Astrocyte (in vitro differentiated cells and primary cell): ENCODE measurements around the gene CTSE. TPM values are rescaled to one million over a fixed set of nuclear protein-coding genes. Genes with fewer than 3 reads are reported as not detected.

Experiments used
- DNase-seq: peaks from one replicate; pipeline ENCODE4 v3.0.0-alpha.2; 2010; ENCODE audit warnings: low read depth
- FAIRE-seq: peaks from 2 replicates; lab custom pipeline; 2011; peaks lifted over from hg19 to GRCh38; lab: Jason Lieb, UNC
- H2AFZ ChIP-seq: 2 replicates; pipeline ENCODE4 v1.6.0; 2012; ENCODE audit warnings: low read depth, low read length, inconsistent platforms
- H3K27ac ChIP-seq: 2 replicates; pipeline ENCODE4 v1.5.1; 2011; ENCODE audit warnings: low read depth, low read length, inconsistent platforms
- H3K27me3 ChIP-seq: 2 replicates; pipeline ENCODE4 v1.6.0; 2011; ENCODE audit warnings: low read length, inconsistent platforms; ENCODE audit not compliant: insufficient read depth
- H3K36me3 ChIP-seq: 2 replicates; pipeline ENCODE4 v1.5.1; 2011; ENCODE audit warnings: low read length, inconsistent platforms; ENCODE audit not compliant: insufficient read depth
- H3K4me1 ChIP-seq: 2 replicates; pipeline ENCODE4 v1.5.1; 2011; ENCODE audit warnings: low read length, inconsistent platforms; ENCODE audit not compliant: insufficient read depth
- H3K4me2 ChIP-seq: 2 replicates; pipeline ENCODE4 v1.6.0; 2012; ENCODE audit warnings: low read length, inconsistent platforms
- H3K4me3 ChIP-seq: 2 replicates; pipeline ENCODE4 v1.5.1; 2011; ENCODE audit warnings: low read depth, mild to moderate bottlenecking, low read length, inconsistent platforms; ENCODE audit not compliant: insufficient read depth
- H3K79me2 ChIP-seq: 2 replicates; pipeline ENCODE4 v1.6.0; 2012; ENCODE audit warnings: mild to moderate bottlenecking, low read length, inconsistent platforms; ENCODE audit not compliant: insufficient read depth
- H3K9ac ChIP-seq: 2 replicates; pipeline ENCODE4 v1.6.0; 2012; ENCODE audit warnings: mild to moderate bottlenecking, low read length, inconsistent platforms
- H3K9me3 ChIP-seq: 2 replicates; pipeline ENCODE4 v1.5.1; 2012; ENCODE audit warnings: low read depth, mild to moderate bottlenecking, low read length, inconsistent platforms; ENCODE audit not compliant: insufficient read depth
- H4K20me1 ChIP-seq: 2 replicates; pipeline ENCODE4 v1.6.0; 2012; ENCODE audit warnings: low read length, inconsistent platforms; ENCODE audit not compliant: insufficient read depth
- H3K27ac Mint-ChIP-seq: one replicate; pipeline ENCODE4 v1.8.0; 2021; ENCODE audit warnings: mild to moderate bottlenecking, mixed read lengths; ENCODE audit not compliant: unreplicated experiment
- H3K27me3 Mint-ChIP-seq: one replicate; pipeline ENCODE4 v1.8.0; 2021; ENCODE audit warnings: low read depth, mixed read lengths; ENCODE audit not compliant: unreplicated experiment
- H3K36me3 Mint-ChIP-seq: one replicate; pipeline ENCODE4 v1.8.0; 2021; ENCODE audit warnings: low read depth, mixed read lengths; ENCODE audit not compliant: unreplicated experiment
- H3K4me1 Mint-ChIP-seq: one replicate; pipeline ENCODE4 v1.8.0; 2021; ENCODE audit warnings: low read depth, mixed read lengths; ENCODE audit not compliant: unreplicated experiment
- H3K4me3 Mint-ChIP-seq: one replicate; pipeline ENCODE4 v1.8.0; 2021; ENCODE audit warnings: mild to moderate bottlenecking, moderate library complexity, mixed read lengths; ENCODE audit not compliant: unreplicated experiment
- H3K9me3 Mint-ChIP-seq: one replicate; pipeline ENCODE4 v1.8.0; 2021; ENCODE audit warnings: mild to moderate bottlenecking, mixed read lengths; ENCODE audit not compliant: unreplicated experiment
- EZH2 ChIP-seq: IDR thresholded peaks from 2 replicates; pipeline ENCODE4 v1.6.1; 2012; ENCODE audit warnings: mild to moderate bottlenecking, low read length, inconsistent platforms; ENCODE audit not compliant: insufficient read depth
- total RNA-seq: library from RNA; stranded (reverse); gene quantifications from 2 replicates; pipeline ENCODE4 v1.2.1, GENCODE V29; 2021
- TF ChIP-seq, protein P1 (sequence below): IDR thresholded peaks from 2 replicates; pipeline ENCODE4 v1.5.1; 2011; ENCODE audit warnings: low read depth, mild to moderate bottlenecking, inconsistent platforms, low read length, moderate library complexity; ENCODE audit not compliant: insufficient read depth

Gene CTSE
- total RNA-seq, 1 donor from 2014 or later: not detected

DNA sequence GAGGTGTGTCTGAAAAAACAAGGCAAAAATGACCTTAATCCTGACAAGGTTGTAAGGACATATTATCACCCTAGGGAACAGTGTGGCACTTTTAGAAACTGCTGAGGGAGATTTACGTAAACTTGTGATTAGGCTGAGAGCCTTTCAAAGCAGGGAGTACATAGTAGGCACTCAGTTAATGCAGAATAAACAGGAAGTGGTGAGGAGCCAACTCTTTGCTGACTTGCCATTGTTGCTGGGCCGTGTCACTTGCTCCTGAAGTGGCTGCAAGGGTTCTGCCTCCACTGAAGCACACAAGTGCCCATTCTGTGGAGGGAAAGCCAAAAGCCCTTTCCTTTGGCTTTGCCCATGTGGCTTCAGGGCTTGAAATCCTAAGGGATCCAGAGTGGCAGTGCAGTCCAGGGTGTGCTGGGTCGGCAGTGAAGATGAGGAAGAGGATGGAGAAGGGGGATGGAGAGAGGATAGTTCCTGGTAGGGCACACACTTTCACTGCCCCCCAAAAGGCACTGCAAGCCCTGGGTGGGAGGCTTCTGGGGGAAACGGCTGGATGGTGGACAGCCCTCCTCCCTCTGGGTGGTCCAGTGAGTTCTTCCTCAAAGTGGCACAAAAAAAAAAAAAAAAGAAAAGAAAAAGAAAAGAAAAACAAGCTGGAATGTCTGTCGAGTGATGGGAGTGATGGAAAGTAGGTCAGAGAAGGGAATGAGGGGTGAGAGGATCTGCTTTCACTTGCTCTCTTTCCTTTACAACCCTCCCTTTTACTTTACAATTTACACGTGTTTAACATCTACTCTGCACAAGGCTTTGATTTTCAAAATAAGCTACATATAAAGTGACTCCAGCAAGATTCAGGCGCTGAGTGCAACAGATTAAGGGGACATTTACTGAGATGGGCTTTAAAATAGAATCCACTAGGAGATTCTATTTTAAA is 15.6 kb upstream of the CTSE start:
- Histone ChIP-seq H3K27me3 (peaks cover 59% of the 10 kb centered on the region), H3K4me2 (no peak overlapping the region), H3K4me3 (no peak overlapping the region), H3K9me3 (no peaks in the 10 kb centered on the region), H4K20me1 (no peaks in the 10 kb centered on the region), H3K36me3 (no peaks in the 10 kb centered on the region), H2AFZ (no peak overlapping the region), H3K27ac (no peak overlapping the region), H3K4me1 (no peaks in the 10 kb centered on the region), H3K79me2 (no peaks in the 10 kb centered on the region), H3K9ac (no peak overlapping the region)
- no peak for DNase-seq
- Mint-ChIP-seq H3K27ac (no peak overlapping the region), H3K4me1 (peaks cover 4% of the 10 kb centered on the region), H3K4me3 (no peak overlapping the region), H3K9me3 (peaks cover under 1% of the 10 kb centered on the region), H3K27me3 (peaks cover 38% of the 10 kb centered on the region), H3K36me3 (no peaks in the 10 kb centered on the region)
- FAIRE-seq: no peak
- TF ChIP-seq, protein P1, sequence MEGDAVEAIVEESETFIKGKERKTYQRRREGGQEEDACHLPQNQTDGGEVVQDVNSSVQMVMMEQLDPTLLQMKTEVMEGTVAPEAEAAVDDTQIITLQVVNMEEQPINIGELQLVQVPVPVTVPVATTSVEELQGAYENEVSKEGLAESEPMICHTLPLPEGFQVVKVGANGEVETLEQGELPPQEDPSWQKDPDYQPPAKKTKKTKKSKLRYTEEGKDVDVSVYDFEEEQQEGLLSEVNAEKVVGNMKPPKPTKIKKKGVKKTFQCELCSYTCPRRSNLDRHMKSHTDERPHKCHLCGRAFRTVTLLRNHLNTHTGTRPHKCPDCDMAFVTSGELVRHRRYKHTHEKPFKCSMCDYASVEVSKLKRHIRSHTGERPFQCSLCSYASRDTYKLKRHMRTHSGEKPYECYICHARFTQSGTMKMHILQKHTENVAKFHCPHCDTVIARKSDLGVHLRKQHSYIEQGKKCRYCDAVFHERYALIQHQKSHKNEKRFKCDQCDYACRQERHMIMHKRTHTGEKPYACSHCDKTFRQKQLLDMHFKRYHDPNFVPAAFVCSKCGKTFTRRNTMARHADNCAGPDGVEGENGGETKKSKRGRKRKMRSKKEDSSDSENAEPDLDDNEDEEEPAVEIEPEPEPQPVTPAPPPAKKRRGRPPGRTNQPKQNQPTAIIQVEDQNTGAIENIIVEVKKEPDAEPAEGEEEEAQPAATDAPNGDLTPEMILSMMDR: no peak
- TF ChIP-seq EZH2: no peak

DNA sequence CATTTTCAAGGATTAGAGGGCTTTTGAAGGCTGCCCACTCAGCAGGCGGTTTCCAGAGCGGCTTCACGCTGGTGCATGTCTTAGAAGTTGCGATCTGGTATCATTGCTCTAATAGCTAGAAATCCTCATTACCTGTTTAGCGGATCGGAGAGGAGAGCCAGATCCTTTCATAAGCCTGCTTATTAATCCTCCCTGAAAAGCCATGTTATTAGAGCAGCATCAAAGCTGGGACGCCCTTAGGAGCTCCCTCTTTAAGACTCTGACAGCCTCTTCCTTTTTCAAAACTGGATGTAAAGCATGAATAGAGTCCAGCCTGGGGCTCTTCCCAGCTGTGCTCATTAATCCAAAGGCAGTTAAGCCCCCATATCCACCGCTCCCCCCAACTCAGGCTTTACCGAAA is 13.9 kb upstream of the CTSE start:
- peaks cover 4% of the 10 kb centered on the region for H3K4me1 Mint-ChIP-seq
- H3K27me3 Mint-ChIP-seq: peaks cover 51% of the 10 kb centered on the region
- no peaks in the 10 kb centered on the region for H3K36me3 Mint-ChIP-seq
- H3K27ac Mint-ChIP-seq: no peak overlapping the region
- no peak overlapping the region for H3K4me2 ChIP-seq
- no peak overlapping the region for H3K27ac ChIP-seq
- H3K9me3 Mint-ChIP-seq: peaks cover 13% of the 10 kb centered on the region
- H3K36me3 ChIP-seq: no peaks in the 10 kb centered on the region
- FAIRE-seq: no peak
- H4K20me1 ChIP-seq: no peaks in the 10 kb centered on the region
- TF ChIP-seq, protein P1: no peak
- no peak for TF ChIP-seq EZH2
- H3K4me3 Mint-ChIP-seq: no peak overlapping the region
- no peak overlapping the region for H2AFZ ChIP-seq
- no peak overlapping the region for H3K4me3 ChIP-seq
- no peaks in the 10 kb centered on the region for H3K4me1 ChIP-seq
- H3K79me2 ChIP-seq: no peaks in the 10 kb centered on the region
- H3K9me3 ChIP-seq: no peaks in the 10 kb centered on the region
- no peak overlapping the region for H3K9ac ChIP-seq
- H3K27me3 ChIP-seq: peaks cover 58% of the 10 kb centered on the region
- no peak for DNase-seq
